MCF 10A (cell line): ENCODE measurements around the gene TRPC1. TPM values are rescaled to one million over a fixed set of nuclear protein-coding genes. Genes with fewer than 3 reads are reported as not detected.

Experiments used
- BruUV-seq: library from RNA; stranded (reverse); fragments of 400-500 nt; replicated peaks from 2 replicates; lab custom pipeline; 2021; lab: Mats Ljungman, UMichigan
- CTCF ChIA-PET: fragments of 300-600 bp; sonication (Branson Sonifier 250); formaldehyde crosslinking; extraction: SDS; loops from one replicate; lab custom pipeline; 2021; ENCODE audit warnings: antibody characterized with exemption, inconsistent platforms; lab: Yijun Ruan, JAX
- POLR2A ChIA-PET: fragments of 300-600, 350-650 bp; sonication (Branson Sonifier 250); formaldehyde crosslinking; extraction: SDS; loops from one replicate; lab custom pipeline; 2020; ENCODE audit warnings: antibody characterized with exemption, inconsistent platforms; lab: Yijun Ruan, JAX
- DNase-seq: peaks from one replicate; pipeline ENCODE4 v3.0.0-alpha.2; 2018; ENCODE audit not compliant: unreplicated experiment
- H3K27ac Mint-ChIP-seq: one replicate; pipeline ENCODE4 v1.8.0; 2022; ENCODE audit warnings: mild to moderate bottlenecking, low read depth, mixed read lengths; ENCODE audit not compliant: unreplicated experiment
- H3K27me3 Mint-ChIP-seq: one replicate; pipeline ENCODE4 v1.8.0; 2022; ENCODE audit warnings: mixed read lengths; ENCODE audit not compliant: insufficient read depth, unreplicated experiment
- H3K36me3 Mint-ChIP-seq: one replicate; pipeline ENCODE4 v1.8.0; 2022; ENCODE audit warnings: mild to moderate bottlenecking, moderate library complexity, mixed read lengths; ENCODE audit not compliant: insufficient read depth, unreplicated experiment
- H3K4me1 Mint-ChIP-seq: one replicate; pipeline ENCODE4 v1.8.0; 2022; ENCODE audit warnings: mixed read lengths; ENCODE audit not compliant: insufficient read depth, unreplicated experiment
- H3K4me3 Mint-ChIP-seq: one replicate; pipeline ENCODE4 v1.8.0; 2022; ENCODE audit warnings: mild to moderate bottlenecking, moderate library complexity, mixed read lengths; ENCODE audit not compliant: unreplicated experiment
- H3K9me3 Mint-ChIP-seq: one replicate; pipeline ENCODE4 v1.8.0; 2022; ENCODE audit warnings: mixed read lengths; ENCODE audit not compliant: unreplicated experiment
- intact Hi-C: fragments of 100-400 bp; cut with micrococcal nuclease; formaldehyde crosslinking; loops from 2 replicates; pipeline ENCODE4 v1.14.1; 2022
- total RNA-seq: library from RNA; stranded (reverse); gene quantifications from 2 replicates; pipeline ENCODE4 v1.2.3, GENCODE V29; 2022
- TF ChIP-seq, protein P1 (sequence below): fragments of 200-600 bp; IDR thresholded peaks from one replicate; pipeline ENCODE4 v1.8.0; 2022; ENCODE audit warnings: antibody characterized with exemption, mild to moderate bottlenecking; ENCODE audit not compliant: unreplicated experiment

The TRPC1 gene
- total RNA-seq, 1 experiment from 2014 or later = 9.2 TPM

DNA sequence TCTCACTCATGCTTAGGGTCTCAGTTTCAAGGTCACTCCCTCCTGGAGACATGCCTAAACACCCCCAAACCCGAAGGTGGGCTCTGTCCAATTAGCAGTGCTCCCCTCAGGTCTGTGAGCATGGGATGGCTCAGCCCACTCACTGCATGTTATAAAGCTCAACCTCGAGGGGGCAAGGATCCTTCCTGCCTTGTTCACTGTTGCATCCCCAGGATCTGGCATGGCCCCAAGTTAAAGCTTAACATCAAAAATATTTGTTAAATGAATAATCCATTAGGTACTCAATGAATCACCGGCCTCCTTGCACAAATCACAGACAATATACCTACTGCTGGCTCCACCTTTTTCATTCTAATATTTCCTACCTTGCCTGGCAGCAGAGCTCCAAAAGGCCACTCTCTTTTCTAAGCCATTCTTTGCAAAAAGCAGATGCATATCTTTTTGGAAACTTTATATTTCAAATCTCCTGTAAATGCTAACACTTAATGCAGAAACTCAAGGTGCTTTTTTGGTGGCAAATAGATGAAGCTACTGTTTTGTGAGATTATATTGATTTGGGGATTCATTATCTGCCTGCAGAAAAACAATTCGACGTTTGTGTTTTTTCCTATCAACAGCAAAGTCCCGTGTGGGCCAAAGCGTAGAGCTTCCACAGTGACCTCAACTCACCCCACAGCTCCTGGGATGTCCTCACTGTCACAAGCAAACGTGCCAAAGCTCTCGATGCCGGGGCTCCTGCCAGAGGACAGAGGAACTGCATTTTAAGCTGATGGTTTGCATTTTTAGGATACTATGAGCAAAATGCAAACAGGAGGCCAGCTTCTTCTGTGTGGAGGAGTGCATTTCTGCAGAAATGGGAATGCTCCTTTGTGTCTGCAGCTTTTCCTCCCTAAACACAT lies 129.7 kb downstream of the TRPC1 start:
- CTCF ChIA-PET = interaction anchor here (0.6 to 8.9 kb wide), 10 partner anchors 9 to 134 kb away, joined by 3 to 65 read pairs (median 6); no protein-coding TSS in a partner anchor

DNA sequence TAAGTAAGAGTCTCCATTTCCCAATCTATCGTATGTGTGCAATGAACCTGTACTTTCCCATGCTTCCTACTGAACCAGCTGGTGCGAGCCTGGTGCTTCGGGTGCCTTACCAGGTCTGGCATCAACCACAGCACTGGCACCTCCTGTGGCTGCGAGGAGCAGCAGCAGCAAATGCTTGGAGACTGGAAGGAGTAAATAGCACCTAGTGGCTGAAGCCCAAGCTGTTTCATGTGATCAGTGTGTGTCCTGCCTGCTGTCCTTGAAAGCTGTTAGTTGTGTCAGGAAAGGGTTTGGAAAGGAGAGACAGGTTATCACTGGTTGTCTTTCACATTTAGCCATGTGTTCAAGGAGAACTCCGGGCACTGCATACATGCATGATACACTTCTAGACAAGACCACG lies 133.2 kb downstream of the TRPC1 start:
- DNase-seq = peak; percentile 66
- BruUV-seq = no TSS peak
- Mint-ChIP-seq H3K27me3 (no peaks in the 10 kb centered on the region), H3K27ac (no peak overlapping the region), H3K4me3 (no peak overlapping the region), H3K9me3 (no peaks in the 10 kb centered on the region), H3K4me1 (peaks cover 24% of the 10 kb centered on the region), H3K36me3 (no peaks in the 10 kb centered on the region)
- intact Hi-C loops = no loop called here
- ChIA-PET POLR2A (interaction anchor here (1.2 kb wide), 1 partner anchor 15 kb away, joined by 3 read pairs; no protein-coding TSS in a partner anchor), CTCF (interaction anchor here (0.7 to 1.5 kb wide), 5 partner anchors 9 to 74 kb away, joined by 3 to 7 read pairs (median 4); no protein-coding TSS in a partner anchor)
- TF ChIP-seq, protein P1, sequence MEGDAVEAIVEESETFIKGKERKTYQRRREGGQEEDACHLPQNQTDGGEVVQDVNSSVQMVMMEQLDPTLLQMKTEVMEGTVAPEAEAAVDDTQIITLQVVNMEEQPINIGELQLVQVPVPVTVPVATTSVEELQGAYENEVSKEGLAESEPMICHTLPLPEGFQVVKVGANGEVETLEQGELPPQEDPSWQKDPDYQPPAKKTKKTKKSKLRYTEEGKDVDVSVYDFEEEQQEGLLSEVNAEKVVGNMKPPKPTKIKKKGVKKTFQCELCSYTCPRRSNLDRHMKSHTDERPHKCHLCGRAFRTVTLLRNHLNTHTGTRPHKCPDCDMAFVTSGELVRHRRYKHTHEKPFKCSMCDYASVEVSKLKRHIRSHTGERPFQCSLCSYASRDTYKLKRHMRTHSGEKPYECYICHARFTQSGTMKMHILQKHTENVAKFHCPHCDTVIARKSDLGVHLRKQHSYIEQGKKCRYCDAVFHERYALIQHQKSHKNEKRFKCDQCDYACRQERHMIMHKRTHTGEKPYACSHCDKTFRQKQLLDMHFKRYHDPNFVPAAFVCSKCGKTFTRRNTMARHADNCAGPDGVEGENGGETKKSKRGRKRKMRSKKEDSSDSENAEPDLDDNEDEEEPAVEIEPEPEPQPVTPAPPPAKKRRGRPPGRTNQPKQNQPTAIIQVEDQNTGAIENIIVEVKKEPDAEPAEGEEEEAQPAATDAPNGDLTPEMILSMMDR = peak; percentile 29

More for the DNA sequence above, 129.7 kb downstream of the TRPC1 start:
- POLR2A ChIA-PET = interaction anchor here (0.6 to 2.4 kb wide), 9 partner anchors 10 to 759 kb away, joined by 3 to 26 read pairs (median 3); partner anchors contain the start of gene U2SURP
- peaks cover 24% of the 10 kb centered on the region for H3K4me1 Mint-ChIP-seq
- H3K27ac Mint-ChIP-seq = peak overlapping the region; percentile 9
- DNase-seq = peak; percentile 92
- H3K9me3 Mint-ChIP-seq = no peaks in the 10 kb centered on the region
- no peak overlapping the region for H3K4me3 Mint-ChIP-seq
- H3K27me3 Mint-ChIP-seq = no peaks in the 10 kb centered on the region
- H3K36me3 Mint-ChIP-seq = no peaks in the 10 kb centered on the region
- BruUV-seq = no TSS peak
- intact Hi-C loops = no loop called here
- TF ChIP-seq, protein P1 = no peak

Other genes with a start within 250 kb of the TRPC1 start
- gene ATR, start 145.3 kb upstream of the TRPC1 start, total RNA-seq = 27.2 and 30.2 TPM in 2 replicates
- gene PLS1, start 127.6 kb upstream of the TRPC1 start, total RNA-seq = 7.3 and 9.3 TPM in 2 replicates
- gene PCOLCE2, start 165.0 kb downstream of the TRPC1 start, total RNA-seq = 3.2 and 3.4 TPM in 2 replicates
- not detected in 2 replicates for gene PAQR9, start 239.6 kb downstream of the TRPC1 start, total RNA-seq